ENCODE measurements around the gene SDK1.

SDK1 gene

DNA sequence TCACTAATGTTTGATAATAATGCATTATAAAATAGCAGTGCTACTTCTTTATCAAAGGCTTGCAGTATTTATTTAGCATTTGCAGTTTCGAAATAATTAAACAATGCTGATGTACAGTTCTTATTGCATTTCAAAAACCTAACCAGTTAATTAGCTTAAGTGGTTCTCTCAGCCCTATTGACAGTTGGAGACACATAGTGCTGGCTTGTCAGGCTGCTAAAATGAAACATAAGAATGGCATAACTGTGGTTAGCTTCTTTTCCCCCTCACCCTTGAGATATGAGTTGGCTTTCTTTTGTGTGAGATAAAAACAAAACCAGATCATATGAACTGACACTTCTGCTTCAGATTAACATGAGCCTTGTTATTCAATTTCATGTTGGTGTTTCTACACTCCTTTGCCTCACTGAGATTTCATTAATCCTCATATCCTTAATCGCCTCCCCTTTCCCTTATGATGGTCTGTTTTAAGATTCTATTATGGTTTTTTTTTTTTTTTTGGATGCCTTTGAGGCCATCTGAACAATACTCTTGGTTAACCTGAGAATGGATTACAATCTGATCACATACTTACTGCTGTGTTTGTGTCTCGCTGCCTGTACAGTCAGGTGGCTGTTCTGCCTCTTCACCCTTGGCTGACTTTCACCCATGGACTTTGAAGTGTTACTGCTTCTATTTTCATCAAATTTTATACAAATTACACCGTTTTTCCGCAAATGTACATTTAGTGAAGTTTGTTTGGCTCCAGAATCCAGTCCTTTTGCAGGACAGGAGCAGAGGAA, 108.0 kb downstream of the SDK1 start:
- no peak for DNase-seq (ENCODE audit: low read depth in 2 of 3, low spot score in 2 of 3)

GRCh38 chr7:3412871-3413270, 111.8 kb downstream of the SDK1 start:
- DNase-seq (ENCODE audit: low read depth in 2 of 3, low spot score in 2 of 3) = no peak

DNA sequence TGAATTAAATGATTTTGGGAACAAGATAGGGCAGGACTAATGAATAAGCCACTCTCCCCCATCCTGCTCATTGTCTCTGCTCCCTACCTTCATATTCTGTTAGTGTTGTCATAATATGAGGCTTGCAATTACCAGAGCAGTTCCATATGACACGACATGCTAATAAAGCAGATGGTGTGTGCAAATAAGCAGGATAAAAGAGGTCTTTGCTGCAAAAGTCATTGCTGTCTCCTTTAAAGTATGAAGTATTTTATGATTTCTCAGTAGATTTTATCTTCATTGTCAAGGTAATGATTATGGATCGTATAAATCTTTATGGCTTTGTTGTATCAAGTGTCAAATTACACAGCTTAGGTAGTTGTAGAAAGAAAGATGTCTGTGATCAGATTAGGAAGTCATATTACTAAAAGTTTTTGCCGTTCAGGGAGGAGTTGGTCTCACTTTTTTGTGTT, 114.8 kb downstream of the SDK1 start:
- no peak for DNase-seq (ENCODE audit: low read depth in 2 of 3, low spot score in 2 of 3)

GRCh38 chr7:3416453-3416852, 115.4 kb downstream of the SDK1 start:
- no peak for DNase-seq (ENCODE audit: low read depth in 2 of 3, low spot score in 2 of 3)

DNA sequence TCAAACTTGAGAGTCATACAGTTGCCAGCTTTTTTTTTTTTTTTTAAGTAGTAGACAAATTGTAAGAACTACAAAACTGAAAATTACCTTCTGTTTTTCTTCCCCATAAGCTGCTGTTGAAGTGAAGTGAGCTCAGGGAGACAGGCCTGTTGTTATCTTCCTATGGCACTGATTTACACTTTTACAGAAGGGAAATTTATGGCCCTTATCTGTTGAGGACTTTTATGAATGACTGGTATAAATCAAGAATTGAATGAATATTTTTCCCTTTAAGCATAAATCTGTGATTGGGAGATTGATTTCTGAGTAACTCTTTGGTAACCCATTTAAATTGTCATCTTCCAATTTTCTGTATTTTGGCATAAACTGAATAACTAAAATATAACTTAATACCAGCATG, 124.0 kb downstream of the SDK1 start:
- DNase-seq (ENCODE audit: low read depth in 2 of 3, low spot score in 2 of 3) = no peak

GRCh38 chr7:3426064-3426463, 125.0 kb downstream of the SDK1 start:
- DNase-seq (ENCODE audit: low read depth in 2 of 3, low spot score in 2 of 3) = no peak

DNA sequence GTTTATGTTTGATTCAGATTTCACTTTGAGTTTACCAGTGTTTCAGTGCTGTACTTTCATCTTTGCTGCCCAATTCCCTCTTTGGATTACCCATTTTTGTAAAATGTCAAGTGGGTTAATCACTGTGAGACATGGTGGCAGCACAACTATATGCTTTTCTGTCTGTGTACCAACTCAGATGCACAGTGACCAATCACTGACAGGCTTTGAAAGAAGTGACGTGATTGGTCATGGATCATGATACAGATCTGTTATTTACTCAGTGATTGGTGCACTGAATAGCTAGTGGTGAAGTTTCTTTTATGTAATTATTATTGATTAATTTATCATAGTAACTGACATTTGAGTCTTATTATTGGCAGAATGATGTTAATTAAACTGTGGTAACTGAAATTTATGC, 126.9 kb downstream of the SDK1 start:
- DNase-seq (ENCODE audit: low read depth in 2 of 3, low spot score in 2 of 3) = no peak

DNA sequence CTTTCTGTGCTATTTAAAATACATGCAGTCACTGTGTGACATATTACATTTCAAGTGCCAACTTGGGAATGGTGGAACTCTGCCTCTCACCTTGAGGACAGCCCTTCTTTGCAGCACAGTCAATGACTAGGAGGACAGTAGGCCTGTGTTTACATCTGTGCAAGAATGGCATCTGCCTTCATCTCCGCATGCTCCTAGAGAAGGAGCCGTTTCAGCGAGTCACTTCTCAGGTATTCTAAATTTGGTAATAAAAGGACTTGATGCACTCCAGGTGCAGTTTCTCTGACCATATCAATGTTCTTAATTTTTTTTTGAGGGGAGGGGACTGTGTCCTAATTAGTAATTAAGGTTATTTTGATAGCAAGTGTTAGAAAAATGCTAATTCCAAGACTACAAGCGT, 128.9 kb downstream of the SDK1 start:
- no peak for DNase-seq (ENCODE audit: low read depth in 2 of 3, low spot score in 2 of 3)

- no peak for DNase-seq (ENCODE audit: low read depth in 2 of 3, low spot score in 2 of 3)
Observed at GRCh38 chr7:3430588-3430987, 129.5 kb downstream of the SDK1 start.

DNA sequence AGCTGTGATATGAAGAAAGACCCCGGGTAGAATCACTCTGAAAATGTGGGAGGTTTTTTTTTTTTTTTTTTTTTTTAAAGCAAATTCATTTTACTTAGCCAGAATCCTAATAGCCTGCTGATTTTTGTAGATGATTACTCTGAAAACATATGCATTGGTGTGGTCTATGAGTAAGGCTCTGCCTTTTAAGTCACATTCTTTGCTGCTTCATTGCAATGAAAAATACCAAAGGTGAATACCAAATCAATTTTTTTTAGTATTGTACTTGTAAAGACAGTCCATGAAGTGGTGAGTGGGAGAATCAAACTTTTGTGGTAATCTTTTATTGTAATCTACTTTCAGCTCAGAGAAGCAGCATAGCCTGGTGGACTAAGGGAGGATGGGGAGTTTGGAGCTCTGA, 130.3 kb downstream of the SDK1 start:
- DNase-seq (ENCODE audit: low read depth in 2 of 3, low spot score in 2 of 3) = no peak

GRCh38 chr7:3432911-3433310, 131.9 kb downstream of the SDK1 start:
- DNase-seq (ENCODE audit: low read depth in 2 of 3, low spot score in 2 of 3) = no peak

DNA sequence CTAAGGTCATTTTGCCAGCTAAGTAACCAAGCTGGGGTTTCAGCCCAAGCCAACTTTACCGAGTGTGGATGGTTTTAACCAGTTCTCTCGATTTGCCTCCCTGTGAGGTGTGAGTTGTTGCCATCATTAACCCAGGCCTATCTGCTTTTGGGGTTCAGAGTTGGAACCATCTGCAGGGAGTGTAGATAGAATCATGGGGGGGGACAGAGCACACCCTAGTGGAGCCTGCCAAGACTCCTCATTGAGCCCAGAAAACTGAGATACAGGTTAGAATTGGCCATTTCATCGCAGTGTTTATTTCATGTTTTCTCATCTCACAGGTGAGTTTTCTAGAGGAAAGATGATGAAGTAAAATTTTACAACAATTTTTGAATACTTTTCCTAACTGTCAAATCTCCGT, 133.6 kb downstream of the SDK1 start:
- no peak for DNase-seq (ENCODE audit: low read depth in 2 of 3, low spot score in 2 of 3)

- no peak for DNase-seq (ENCODE audit: low read depth in 2 of 3, low spot score in 2 of 3)
Observed at GRCh38 chr7:3436112-3436511, 135.1 kb downstream of the SDK1 start.

DNA sequence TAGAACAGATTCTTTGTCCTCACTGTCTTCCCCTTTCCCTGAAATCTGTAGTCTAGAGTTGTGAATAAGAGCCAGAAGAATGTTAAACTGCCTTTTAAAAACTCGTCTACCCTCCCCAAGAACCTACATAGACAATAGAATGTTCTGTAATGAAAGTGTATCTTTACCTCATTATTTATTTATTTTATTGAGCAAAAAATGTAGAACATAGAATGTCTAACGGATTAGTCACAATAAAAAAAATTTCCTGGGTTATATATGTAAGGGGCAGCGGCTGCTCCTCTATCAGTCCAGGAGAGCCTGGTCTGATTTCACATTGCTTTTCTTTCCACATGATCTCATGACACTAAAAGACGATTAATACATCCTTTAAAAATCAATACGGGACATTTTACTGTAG, 135.7 kb downstream of the SDK1 start:
- DNase-seq (ENCODE audit: low read depth in 2 of 3, low spot score in 2 of 3) = no peak

DNA sequence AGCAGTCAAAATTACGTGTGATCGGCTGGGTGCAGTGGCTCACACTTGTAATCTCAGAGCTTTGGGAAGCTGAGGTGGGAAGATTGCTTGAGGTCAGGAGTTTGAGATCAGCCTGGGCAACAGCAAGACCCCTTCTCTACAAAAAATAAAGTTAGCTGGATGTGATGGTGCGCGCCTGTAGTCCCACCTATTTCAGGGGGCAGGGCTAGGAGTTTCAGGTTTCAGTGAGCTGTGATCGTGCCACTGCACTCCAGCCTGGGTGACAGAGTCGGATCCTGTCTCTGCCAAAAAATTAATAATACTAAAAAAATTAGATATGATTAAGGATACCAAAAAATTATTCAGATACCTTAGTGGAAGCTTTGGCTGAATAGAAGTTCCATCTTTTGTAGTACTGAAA, 136.4 kb downstream of the SDK1 start:
- no peak for DNase-seq (ENCODE audit: low read depth in 2 of 3, low spot score in 2 of 3)

GRCh38 chr7:3438352-3438751, 137.3 kb downstream of the SDK1 start:
- no peak for DNase-seq (ENCODE audit: low read depth in 2 of 3, low spot score in 2 of 3)

DNA sequence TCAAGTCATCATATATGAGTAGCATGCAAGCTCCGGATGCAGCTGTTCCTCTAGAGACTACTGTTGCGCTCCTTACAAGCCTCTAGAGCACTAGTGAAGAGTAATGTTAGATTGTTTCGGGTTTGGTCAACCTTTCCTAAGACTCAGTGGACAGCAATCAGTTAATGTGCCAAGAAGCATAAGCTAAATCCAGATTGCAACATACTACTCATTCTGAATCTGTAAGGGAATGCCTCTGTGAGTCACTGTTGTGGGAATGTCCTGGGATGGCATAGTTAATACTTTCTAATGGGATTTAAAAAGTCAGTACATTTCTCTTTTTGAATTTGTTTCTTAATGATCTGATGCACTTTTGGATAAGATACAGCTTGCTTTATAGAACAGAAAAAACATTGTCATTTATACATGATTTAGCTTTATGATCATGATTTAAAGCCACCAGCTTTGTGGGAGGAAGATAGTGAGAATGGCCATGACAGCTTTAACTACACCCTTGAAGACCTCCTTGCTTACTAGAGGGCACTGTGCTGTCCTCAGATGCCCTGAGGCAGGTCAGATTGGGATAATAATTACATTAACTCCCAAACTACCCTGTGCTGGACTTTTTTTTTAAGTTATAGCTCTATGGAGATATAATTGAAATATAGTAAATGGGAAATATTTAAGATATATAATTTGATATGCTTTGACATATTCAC, 138.4 kb downstream of the SDK1 start:
- DNase-seq (ENCODE audit: low read depth in 2 of 3, low spot score in 2 of 3) = no peak

- DNase-seq (ENCODE audit: low read depth in 2 of 3, low spot score in 2 of 3) = no peak
Observed at GRCh38 chr7:3440509-3440908, 139.5 kb downstream of the SDK1 start.

GRCh38 chr7:3443716-3444115, 142.7 kb downstream of the SDK1 start:
- DNase-seq (ENCODE audit: low read depth in 2 of 3, low spot score in 2 of 3) = no peak

- DNase-seq (ENCODE audit: low read depth in 2 of 3, low spot score in 2 of 3) = no peak
Observed at GRCh38 chr7:3446786-3447185, 145.7 kb downstream of the SDK1 start.

DNA sequence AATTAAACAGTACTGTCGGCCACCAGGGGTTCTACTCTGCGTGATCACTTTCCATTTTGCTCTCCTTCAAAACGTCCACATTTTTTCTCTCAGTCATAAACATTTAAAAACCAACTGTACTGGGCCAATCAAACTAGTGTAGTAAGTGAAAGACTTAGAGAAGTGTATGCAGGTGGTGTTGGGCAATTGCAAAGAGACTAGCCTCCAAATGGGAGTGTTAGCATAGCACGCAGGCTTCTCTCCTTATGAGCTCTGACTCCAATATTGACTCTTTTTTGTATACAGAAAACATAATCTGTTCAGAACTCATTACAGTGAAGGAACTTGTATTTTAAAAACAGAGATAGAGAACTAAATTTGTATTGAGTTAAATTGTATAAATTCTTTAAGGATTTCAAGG, 150.6 kb downstream of the SDK1 start:
- DNase-seq (ENCODE audit: low read depth in 2 of 3, low spot score in 2 of 3) = no peak

- no peak for DNase-seq (ENCODE audit: low read depth in 2 of 3, low spot score in 2 of 3)
Observed at GRCh38 chr7:3453398-3453797, 152.3 kb downstream of the SDK1 start.
